Endothelial cell of umbilical vein (primary cell): Measurements from ENCODE around the gene SHC4. TPM values are rescaled to one million over a fixed set of nuclear protein-coding genes. Genes with fewer than 3 reads are reported as not detected.

Experiments
- BruUV-seq: library from RNA; stranded (reverse); fragments of 400-500 nt; replicated peaks from 2 replicates; lab custom pipeline; 2021; lab: Mats Ljungman, UMichigan
- CTCF ChIA-PET: fragments of 300-600, 350-600 bp; sonication (Branson Sonifier 250); formaldehyde crosslinking; loops from one replicate; lab custom pipeline; 2021; ENCODE audit warnings: antibody characterized with exemption, inconsistent platforms; lab: Charles Lee
- POLR2A ChIA-PET: fragments of 300-600, 350-600 bp; sonication (Branson Sonifier 250); formaldehyde crosslinking; loops from one replicate; lab custom pipeline; 2021; ENCODE audit warnings: antibody characterized with exemption, inconsistent platforms; lab: Charles Lee
- DNase-seq: peaks from one replicate; pipeline ENCODE4 v3.0.0-alpha.2; 2011; ENCODE audit warnings: low read depth, low spot score
- FAIRE-seq: peaks from 2 replicates; lab custom pipeline; 2011; peaks lifted over from hg19 to GRCh38; lab: Jason Lieb, UNC
- H2AFZ ChIP-seq: 2 replicates; pipeline ENCODE4 v1.6.0; 2012; ENCODE audit warnings: low read depth, low read length, control low read depth, inconsistent platforms
- H3K27ac ChIP-seq: 2 replicates; pipeline ENCODE4 v1.5.1; 2011; ENCODE audit warnings: low read depth, mild to moderate bottlenecking, control low read depth, low read length, moderate library complexity; ENCODE audit not compliant: insufficient read depth
- H3K27me3 ChIP-seq, 2 experiments: 2 replicates each; pipeline versions ENCODE4 v1.6.0 to v1.6.1; 2011; ENCODE audit warnings: low read length in 2 of 2, mixed read lengths in 1 of 2; ENCODE audit not compliant: control insufficient read depth in 2 of 2, insufficient read depth in 2 of 2
- H3K36me3 ChIP-seq, 2 experiments: 2 replicates in 1 of 2; 3 replicates in 1 of 2; pipeline ENCODE4 v1.5.1; 2011; ENCODE audit warnings: low read length in 2 of 2, mild to moderate bottlenecking in 1 of 2, moderate library complexity in 1 of 2; ENCODE audit not compliant: control insufficient read depth in 2 of 2, insufficient read depth in 2 of 2; ENCODE audit errors: extremely low read depth in 1 of 2
- H3K4me1 ChIP-seq: 3 replicates; pipeline ENCODE4 v1.5.1; 2011; ENCODE audit warnings: mild to moderate bottlenecking, low read length; ENCODE audit not compliant: control insufficient read depth, insufficient read depth; ENCODE audit errors: extremely low read depth
- H3K4me2 ChIP-seq: 2 replicates; pipeline ENCODE4 v1.6.1; 2011; ENCODE audit warnings: low read length, control low read depth, mixed read lengths; ENCODE audit not compliant: insufficient read depth
- H3K4me3 ChIP-seq, 3 experiments: fragments of 200-600 bp in 1 of 3; sonication (generic), shearing (Covaris generic) in 1 of 3; replicated peaks in 1 of 3; 2 replicates each; pipeline ENCODE4 v1.5.1; 2011 to 2016; ENCODE audit warnings: control low read depth in 3 of 3, low read length in 3 of 3, mild to moderate bottlenecking in 2 of 3, inconsistent platforms in 1 of 3, low read depth in 1 of 3, moderate library complexity in 1 of 3; ENCODE audit not compliant: insufficient read depth in 1 of 3
- H3K79me2 ChIP-seq: 2 replicates; pipeline ENCODE4 v1.6.0; 2012; ENCODE audit warnings: low read length, inconsistent platforms; ENCODE audit not compliant: control insufficient read depth, insufficient read depth
- H3K9ac ChIP-seq: replicated peaks from 2 replicates; pipeline ENCODE3; 2011; ENCODE audit warnings: low read length, control low read depth; ENCODE audit not compliant: insufficient read depth; ENCODE audit errors: extremely low read depth
- H3K9me1 ChIP-seq: replicated peaks from 3 replicates; pipeline ENCODE4 v1.6.0; 2011; ENCODE audit warnings: mild to moderate bottlenecking, low read length; ENCODE audit not compliant: control insufficient read depth, insufficient read depth; ENCODE audit errors: extremely low read depth
- H3K9me3 ChIP-seq: replicated peaks from 2 replicates; pipeline ENCODE4 v1.5.1; 2012; ENCODE audit warnings: low read length, inconsistent platforms; ENCODE audit not compliant: control insufficient read depth, insufficient read depth
- H4K20me1 ChIP-seq: replicated peaks from 2 replicates; pipeline ENCODE3; 2011; ENCODE audit warnings: mild to moderate bottlenecking, low read length; ENCODE audit not compliant: control insufficient read depth, insufficient read depth; ENCODE audit errors: extremely low read depth
- CTCF ChIP-seq, 2 donors: IDR thresholded peaks; 1 replicate in 1 of 2; 2 replicates in 1 of 2; pipeline ENCODE4 v1.5.1; 2011; ENCODE audit warnings: low read length in 2 of 2, mild to moderate bottlenecking in 2 of 2, moderate library complexity in 2 of 2, control low read depth in 1 of 2, inconsistent platforms in 1 of 2, low read depth in 1 of 2; ENCODE audit not compliant: insufficient read depth in 1 of 2; ENCODE audit errors: extremely low read depth in 1 of 2
- EZH2 ChIP-seq: IDR thresholded peaks from 2 replicates; pipeline ENCODE4 v1.6.1; 2012; ENCODE audit warnings: borderline replicate concordance, low read depth, mild to moderate bottlenecking, moderate library complexity, low read length, inconsistent platforms; ENCODE audit not compliant: severe bottlenecking
- FOS ChIP-seq: IDR thresholded peaks from 2 replicates; pipeline ENCODE4 v1.6.1; 2011; ENCODE audit warnings: mild to moderate bottlenecking, low read length, moderate library complexity, borderline replicate concordance; ENCODE audit not compliant: insufficient read depth
- GATA2 ChIP-seq: IDR thresholded peaks from 2 replicates; pipeline ENCODE4 v1.7.0; 2011; ENCODE audit warnings: low read depth, mild to moderate bottlenecking, moderate library complexity, mixed read lengths, low read length; ENCODE audit not compliant: insufficient read length, insufficient read depth
- JUN ChIP-seq: IDR thresholded peaks from 2 replicates; pipeline ENCODE4 v1.6.1; 2011; ENCODE audit warnings: borderline replicate concordance, low read depth; ENCODE audit not compliant: insufficient read length, insufficient read depth
- MAX ChIP-seq: IDR thresholded peaks from 2 replicates; pipeline ENCODE4 v1.6.1; 2011; ENCODE audit not compliant: insufficient read depth, insufficient read length
- MYC ChIP-seq: IDR thresholded peaks from one replicate; pipeline ENCODE4 v1.6.1; 2011; ENCODE audit warnings: mild to moderate bottlenecking, low read depth, low read length
- POLR2A ChIP-seq: IDR thresholded peaks from 2 replicates; pipeline ENCODE4 v1.6.1; 2012; ENCODE audit warnings: low read depth, mild to moderate bottlenecking, control low read depth, low read length
- POLR2AphosphoS5 ChIP-seq: IDR thresholded peaks from 2 replicates; pipeline ENCODE4 v1.6.1; 2012; ENCODE audit warnings: low read depth, mild to moderate bottlenecking, control low read depth, low read length, moderate library complexity; ENCODE audit not compliant: insufficient read depth
- dilution Hi-C: fragments of 300-500 bp; cut with MboI; formaldehyde crosslinking; loops from one replicate; pipeline ENCODE4 v1.15.0; 2019; ENCODE audit warnings: low sequenced_read_pairs; ENCODE audit not compliant: extremely low pct_ligation_motif_present
- intact Hi-C: fragments of 100-400 bp; cut with micrococcal nuclease; formaldehyde crosslinking; loops from one replicate; pipeline ENCODE4 v1.10.0; 2022
- polyA plus RNA-seq, 4 experiments: library from polyadenylated mRNA; depleted of rRNA in 3 of 4; stranded (reverse) in 3 of 4; unstranded in 1 of 4; fragments of >200 nt; gene quantifications; 2 replicates each; pipeline versions ENCODE4 v1.2.1 to v1.2.3, GENCODE V29; 2011 to 2012; ENCODE audit warnings: missing spikeins in 1 of 4
- total RNA-seq: library from RNA; stranded (reverse); gene quantifications from 2 replicates; pipeline ENCODE4 v1.2.3, GENCODE V29; 2021

Gene SHC4
- total and polyA plus RNA-seq, 2 donors (not counting 3 experiments of a cell fraction or from before 2014, with no cell fraction given) = 0.20 TPM; not detected in 1

GRCh38 chr15:48936666-48937065 is 27.1 kb downstream of the SHC4 start:
- no peaks in the 10 kb centered on the region for H3K79me2 ChIP-seq
- no peak overlapping the region for H3K9ac ChIP-seq
- H3K4me2 ChIP-seq = no peak overlapping the region
- FAIRE-seq (no peak), DNase-seq (no peak)
- no peaks in the 10 kb centered on the region for H4K20me1 ChIP-seq
- intact Hi-C loops = no loop called here
- no peak overlapping the region for H2AFZ ChIP-seq
- H3K4me1 ChIP-seq = no peaks in the 10 kb centered on the region
- H3K27ac ChIP-seq = no peak overlapping the region
- no TSS peak for BruUV-seq
- ChIA-PET CTCF (no interaction called here), POLR2A (no interaction called here)
- TF ChIP-seq CTCF (IDR thresholded peaks at IDR 0.05; ENCODE audit: extremely low read depth in 1 of 2, insufficient read depth in 1 of 2, low read depth in 1 of 2, low read length in 2 of 2) = no peak
- no peak for TF ChIP-seq POLR2AphosphoS5
- no peak for TF ChIP-seq EZH2
- no peak for TF ChIP-seq MAX
- no peak overlapping the region for H3K4me3 ChIP-seq
- no peaks in the 10 kb centered on the region for H3K36me3 ChIP-seq
- peaks cover 2 to 19% of the 10 kb centered on the region in 2 experiments for H3K27me3 ChIP-seq
- H3K9me1 ChIP-seq = no peaks in the 10 kb centered on the region
- H3K9me3 ChIP-seq = no peaks in the 10 kb centered on the region
- dilution Hi-C loops = no loop called here

- TF ChIP-seq POLR2AphosphoS5 = no peak
- TF ChIP-seq MAX = no peak
- no peak for TF ChIP-seq FOS
- no peak for TF ChIP-seq MYC
- TF ChIP-seq CTCF (IDR thresholded peaks at IDR 0.05; ENCODE audit: extremely low read depth in 1 of 2, insufficient read depth in 1 of 2, low read depth in 1 of 2, low read length in 2 of 2) = no peak
- TF ChIP-seq GATA2 = no peak
- TF ChIP-seq EZH2 = no peak
- no peak for TF ChIP-seq JUN
- no peak for TF ChIP-seq POLR2A
- Histone ChIP-seq H3K36me3 (no peaks in the 10 kb centered on the region), H3K4me2 (no peak overlapping the region), H3K9me1 (no peaks in the 10 kb centered on the region), H3K9ac (no peak overlapping the region), H3K4me1 (no peaks in the 10 kb centered on the region), H3K9me3 (no peaks in the 10 kb centered on the region), H2AFZ (no peak overlapping the region), H4K20me1 (no peaks in the 10 kb centered on the region), H3K79me2 (no peaks in the 10 kb centered on the region), H3K4me3 (no peak overlapping the region), H3K27ac (no peak overlapping the region), H3K27me3 (peaks cover 4 to 19% of the 10 kb centered on the region in 2 experiments)
- CTCF ChIA-PET = no interaction called here
- FAIRE-seq = no peak
- POLR2A ChIA-PET = no interaction called here
- dilution Hi-C loops = no loop called here
- DNase-seq = no peak
- no TSS peak for BruUV-seq
- intact Hi-C loops = no loop called here
Observed at GRCh38 chr15:48935236-48935635, 28.5 kb downstream of the SHC4 start.
